DOHH2 (cell line): Measurements from ENCODE around the gene DHX58.

Experiments used
- CTCF ChIP-seq: fragments of 200-600 bp; sonication (generic); IDR thresholded peaks from one replicate; pipeline ENCODE4 v1.5.1; 2014; ENCODE audit warnings: antibody characterized with exemption, mild to moderate bottlenecking, low read depth, low read length; ENCODE audit not compliant: poor library complexity, severe bottlenecking
- EZH2phosphoT487 ChIP-seq: fragments of 200-600 bp; sonication (generic); IDR thresholded peaks from 2 replicates; pipeline ENCODE4 v1.6.1; 2017; ENCODE audit warnings: borderline replicate concordance, mild to moderate bottlenecking, antibody characterized with exemption, low read length, moderate library complexity, mixed read lengths

GRCh38 chr17:42129109-42129837, 16.8 kb upstream of the DHX58 start:
- TF ChIP-seq CTCF = no peak
- TF ChIP-seq EZH2phosphoT487 = no peak
